WI38 (cell line): ENCODE results near the gene SLC1A4.
A peak's percentile ranks its signal among the peaks of the same experiment; 100 is the strongest.

ENCODE experiments used
- H3K4me3 ChIP-seq: 2 replicates; pipeline ENCODE4 v1.5.1; 2011; ENCODE audit warnings: low read depth, mild to moderate bottlenecking, control low read depth, low read length
- CTCF ChIP-seq: IDR thresholded peaks from 2 replicates; pipeline ENCODE4 v1.5.1; 2012; ENCODE audit warnings: low read depth, mild to moderate bottlenecking, control low read depth, low read length

The SLC1A4 gene

GRCh38 chr2:65035351-65035943 lies 46.2 kb downstream of the SLC1A4 start:
- no peak for TF ChIP-seq CTCF
- H3K4me3 ChIP-seq = no peak overlapping the region

GRCh38 chr2:65037178-65037577 lies 48.0 kb downstream of the SLC1A4 start:
- H3K4me3 ChIP-seq = no peak overlapping the region
- TF ChIP-seq CTCF = no peak

GRCh38 chr2:65039640-65040039 lies 50.4 kb downstream of the SLC1A4 start:
- no peak overlapping the region for H3K4me3 ChIP-seq
- no peak for TF ChIP-seq CTCF

- TF ChIP-seq CTCF = peak; percentile 98
- H3K4me3 ChIP-seq = peak overlapping the region; percentile 37
These were observed 51.4 kb downstream of the SLC1A4 start for GRCh38 chr2:65040400-65041261.

GRCh38 chr2:65043001-65043400 lies 53.8 kb downstream of the SLC1A4 start:
- no peak overlapping the region for H3K4me3 ChIP-seq

GRCh38 chr2:65044097-65044735 lies 55.0 kb downstream of the SLC1A4 start:
- no peak overlapping the region for H3K4me3 ChIP-seq
- TF ChIP-seq CTCF = no peak

More at GRCh38 chr2:65043001-65043400, 53.8 kb downstream of the SLC1A4 start:
- TF ChIP-seq CTCF = no peak

- TF ChIP-seq CTCF = no peak
These were observed 56.5 kb downstream of the SLC1A4 start for GRCh38 chr2:65045651-65046050.

More at GRCh38 chr2:65045651-65046050, 56.5 kb downstream of the SLC1A4 start:
- H3K4me3 ChIP-seq = no peak overlapping the region
